Measurements from ENCODE around the gene ADPRH.

DNA sequence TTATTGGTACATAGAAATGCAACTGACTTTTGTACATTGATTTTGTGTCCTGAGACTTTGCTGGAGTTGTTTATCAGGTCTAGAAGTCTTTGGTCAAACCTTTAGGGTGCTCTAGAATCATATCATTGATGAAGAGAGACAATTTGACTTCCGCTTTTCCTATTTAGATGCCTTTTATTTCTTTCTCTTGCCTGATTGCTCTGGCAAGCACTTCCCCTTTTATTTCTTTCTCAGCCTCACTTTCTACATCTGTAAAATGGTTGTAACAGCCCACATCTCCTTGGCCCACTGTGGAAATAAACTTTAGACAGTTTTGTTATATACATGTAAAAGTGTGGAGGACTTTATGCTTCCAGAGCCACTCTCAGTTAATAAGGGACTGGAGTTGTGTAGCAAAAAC lies 32.4 kb downstream of the ADPRH start:
- TF ChIP-seq CTCF (IDR thresholded peaks at IDR 0.05) = no peak
- no peak for TF ChIP-seq ZFX (IDR thresholded peaks at IDR 0.05; ENCODE audit: borderline replicate concordance)
